A549 treated with RU486 at 1 μM for 4 hours (cell line): ENCODE results near the gene TAP1. TPM values are rescaled to one million over a fixed set of nuclear protein-coding genes. Genes with fewer than 3 reads are reported as not detected.

Source experiments
- total RNA-seq: library from RNA; stranded (reverse); fragments of 200-300 nt; extraction: Qiagen RNA extraction; gene quantifications from 5 replicates; pipeline ENCODE4 v1.2.3, GENCODE V29; 2022; ENCODE audit warnings: low read depth

The TAP1 gene
- 29.1 to 38.0 TPM (median 33.0 TPM) in 5 replicates for total RNA-seq

GRCh38 chr6:32853541-32854375 lies at the start of gene TAP1, which contains the start of gene PSMB9:
Gene TAP1, minus strand, starts transcription at chr6:32853704. Its CDS starts 68 bp downstream, at chr6:32853636.
Gene PSMB9, plus strand, starts transcription at chr6:32854192. Its CDS starts 38 bp downstream, at chr6:32854230.

GRCh38 chr6:32843979-32844838 lies 9.3 kb downstream of the TAP1 start, which contains the start of gene PSMB8:
Gene PSMB8, minus strand, starts transcription at chr6:32844047. Its CDS starts 51 bp downstream, at chr6:32843996.

GRCh38 chr6:32838114-32838958 lies 15.2 kb downstream of the TAP1 start, which contains the start of gene TAP2:
Gene TAP2, minus strand, starts transcription at chr6:32838739. Its CDS starts 506 bp downstream, at chr6:32838233.

GRCh38 chr6:32816746-32817204 lies 36.7 kb downstream of the TAP1 start, which contains the start of gene HLA-DOB:
Gene HLA-DOB, minus strand, starts transcription at chr6:32817002. Its CDS starts 51 bp downstream, at chr6:32816951.

Other genes starting within 250 kb of the TAP1 start
- gene HLA-DQA1, start 216.3 kb downstream of the TAP1 start, total RNA-seq = not detected in 5 replicates
- not detected in 5 replicates for gene HLA-DQB1, start 187.0 kb downstream of the TAP1 start, total RNA-seq
- not detected in 5 replicates for gene HLA-DQA2, start 112.3 kb downstream of the TAP1 start, total RNA-seq
- not detected in 5 replicates for gene HLA-DQB2, start 90.2 kb downstream of the TAP1 start, total RNA-seq
- gene HLA-DOB, start 36.7 kb downstream of the TAP1 start, total RNA-seq = 0.13 to 0.21 TPM (median 0.13 TPM) in 3 of 5 replicates, not detected in the others
- 17.3 to 20.6 TPM (median 18.7 TPM) in 5 replicates for gene TAP2, start 15.0 kb downstream of the TAP1 start, total RNA-seq
- gene PSMB8, start 9.7 kb downstream of the TAP1 start, total RNA-seq = 18.8 to 25.1 TPM (median 19.3 TPM) in 5 replicates
- gene PSMB9, start 488 bp upstream of the TAP1 start, total RNA-seq = 13.9 to 21.8 TPM (median 18.1 TPM) in 5 replicates
- 1.2 to 2.3 TPM (median 2.2 TPM) in 5 replicates for gene HLA-DMB, start 87.3 kb upstream of the TAP1 start, total RNA-seq
- 2.7 to 3.1 TPM (median 3.0 TPM) in 5 replicates for gene HLA-DMA, start 99.4 kb upstream of the TAP1 start, total RNA-seq
- 116 to 154 TPM (median 131 TPM) in 5 replicates for gene BRD2, start 114.9 kb upstream of the TAP1 start, total RNA-seq
- 0.50 TPM in 1 of 5 replicates, not detected in the others for gene HLA-DOA, start 155.9 kb upstream of the TAP1 start, total RNA-seq
- gene HLA-DPA1, start 219.9 kb upstream of the TAP1 start, total RNA-seq = 0.33 TPM in 1 of 5 replicates, not detected in the others
- not detected in 5 replicates for gene HLA-DPB1, start 222.3 kb upstream of the TAP1 start, total RNA-seq